NCI-H2196 (cell line): ENCODE data around the gene EEF1B2.
A peak's percentile ranks its signal among the peaks of the same experiment; 100 is the strongest.
"Not testable (repeated sequence)": the region's sequence is repeated elsewhere in the genome, so short reads cannot be mapped to it uniquely, and the experiment has no call there.

ENCODE experiments used
- DNase-seq: peaks from one replicate; lab custom pipeline; 2025; ENCODE audit not compliant: unreplicated experiment; lab: John Stamatoyannopoulos, UW

Gene EEF1B2

GRCh38 chr2:206159346-206160124 lies at the start of gene EEF1B2, which contains the start of gene NDUFS1:
TSS of gene EEF1B2 (plus strand) at chr2:206159895. CDS start at chr2:206159980, 85 bp downstream.
TSS of gene NDUFS1 (minus strand) at chr2:206159444. CDS start at chr2:206153678, 5,766 bp downstream.
- peak; percentile 98 for DNase-seq

GRCh38 chr2:206112108-206112507 lies 47.6 kb upstream of the EEF1B2 start:
- DNase-seq: no peak

- no peak for DNase-seq
Measured at GRCh38 chr2:206112846-206113547, 46.7 kb upstream of the EEF1B2 start.

GRCh38 chr2:206115026-206115578 lies 44.6 kb upstream of the EEF1B2 start:
- no peak for DNase-seq

GRCh38 chr2:206116278-206116677 lies 43.4 kb upstream of the EEF1B2 start:
- no peak for DNase-seq

GRCh38 chr2:206122569-206122968 lies 37.1 kb upstream of the EEF1B2 start:
- DNase-seq: not testable (repeated sequence)

GRCh38 chr2:206125901-206126300 lies 33.8 kb upstream of the EEF1B2 start:
- no peak for DNase-seq

- peak; percentile 7 for DNase-seq
Measured at GRCh38 chr2:206127656-206128055, 32.0 kb upstream of the EEF1B2 start.

- no peak for DNase-seq
Measured at GRCh38 chr2:206143451-206143850, 16.2 kb upstream of the EEF1B2 start.

- DNase-seq: no peak
Measured at GRCh38 chr2:206144383-206144782, 15.3 kb upstream of the EEF1B2 start.

- no peak for DNase-seq
Measured at GRCh38 chr2:206145665-206146064, 14.0 kb upstream of the EEF1B2 start.

GRCh38 chr2:206149330-206149729 lies 10.4 kb upstream of the EEF1B2 start:
- no peak for DNase-seq

GRCh38 chr2:206150168-206150567 lies 9.5 kb upstream of the EEF1B2 start:
- no peak for DNase-seq

GRCh38 chr2:206150631-206151030 lies 9.1 kb upstream of the EEF1B2 start:
- DNase-seq: no peak

GRCh38 chr2:206154197-206154596 lies 5.5 kb upstream of the EEF1B2 start:
- peak; percentile 9 for DNase-seq

- DNase-seq: not testable (repeated sequence)
Measured at GRCh38 chr2:206157014-206157413, 2.7 kb upstream of the EEF1B2 start.

GRCh38 chr2:206158563-206159345 lies 941 bp upstream of the EEF1B2 start:
- DNase-seq: peak; percentile 18

- DNase-seq: no peak
Measured at GRCh38 chr2:206160125-206160806, 571 bp downstream of the EEF1B2 start.

- DNase-seq: no peak
Measured at GRCh38 chr2:206160807-206161179, 1.1 kb downstream of the EEF1B2 start.

GRCh38 chr2:206162401-206162800 lies 2.7 kb downstream of the EEF1B2 start:
- not testable (repeated sequence) for DNase-seq
